ENCODE results near the gene BORCS8. TPM values are rescaled to one million over a fixed set of nuclear protein-coding genes. Genes with fewer than 3 reads are reported as not detected.

Gene BORCS8
- 13.4 and 19.0 TPM in 2 replicates for total RNA-seq

DNA sequence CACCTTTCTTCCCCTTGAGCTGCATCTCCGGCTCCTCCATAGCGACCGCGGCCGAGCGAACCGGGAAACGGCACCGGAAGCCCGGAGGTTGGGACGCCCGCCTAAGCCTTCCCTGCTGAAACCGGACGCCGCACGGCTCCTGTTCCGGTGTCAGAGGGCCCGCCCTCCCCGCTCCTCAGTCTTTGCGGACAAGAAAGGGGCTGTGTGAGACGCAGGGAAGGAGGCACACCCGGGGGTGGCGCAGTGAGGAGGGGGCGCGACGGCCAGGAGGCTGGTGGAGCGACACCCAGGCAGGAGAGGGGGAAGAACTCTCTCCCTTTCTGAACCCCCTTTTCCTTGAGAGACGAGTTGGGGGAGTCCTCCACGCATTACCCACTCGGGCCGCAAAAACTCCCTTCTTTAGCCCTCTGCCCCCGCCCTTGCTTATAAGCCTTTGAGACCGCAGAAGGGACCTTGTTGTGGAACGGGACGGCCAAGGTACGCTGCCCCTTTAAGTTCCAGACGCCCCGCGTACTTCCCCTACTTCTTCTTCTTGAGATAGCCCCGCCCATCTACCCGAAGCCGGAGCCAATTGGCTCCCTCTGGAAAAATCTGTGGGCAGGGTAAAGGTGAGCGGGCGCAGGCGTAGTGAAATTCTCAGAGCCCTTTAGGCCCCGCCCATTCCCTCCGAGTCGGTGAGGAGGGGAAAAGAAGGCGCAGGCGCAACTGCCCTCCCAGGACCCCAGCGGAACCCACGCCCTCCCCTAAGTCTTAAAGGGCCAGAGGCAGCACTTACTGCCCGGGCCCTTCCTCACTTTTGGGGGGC is at the start of gene BORCS8, which contains the start of gene RFXANK:
Gene BORCS8 (minus strand): TSS at position 75 of the 805 bp plus-strand sequence. CDS start 35 bp downstream, at position 40.
Gene RFXANK (plus strand): TSS at position 181 of the 805 bp plus-strand sequence. CDS start 1,689 bp downstream, outside the sequence.
- DNase-seq (ENCODE audit: low read depth) = peak; percentile 99
- TF ChIP-seq, protein P1, sequence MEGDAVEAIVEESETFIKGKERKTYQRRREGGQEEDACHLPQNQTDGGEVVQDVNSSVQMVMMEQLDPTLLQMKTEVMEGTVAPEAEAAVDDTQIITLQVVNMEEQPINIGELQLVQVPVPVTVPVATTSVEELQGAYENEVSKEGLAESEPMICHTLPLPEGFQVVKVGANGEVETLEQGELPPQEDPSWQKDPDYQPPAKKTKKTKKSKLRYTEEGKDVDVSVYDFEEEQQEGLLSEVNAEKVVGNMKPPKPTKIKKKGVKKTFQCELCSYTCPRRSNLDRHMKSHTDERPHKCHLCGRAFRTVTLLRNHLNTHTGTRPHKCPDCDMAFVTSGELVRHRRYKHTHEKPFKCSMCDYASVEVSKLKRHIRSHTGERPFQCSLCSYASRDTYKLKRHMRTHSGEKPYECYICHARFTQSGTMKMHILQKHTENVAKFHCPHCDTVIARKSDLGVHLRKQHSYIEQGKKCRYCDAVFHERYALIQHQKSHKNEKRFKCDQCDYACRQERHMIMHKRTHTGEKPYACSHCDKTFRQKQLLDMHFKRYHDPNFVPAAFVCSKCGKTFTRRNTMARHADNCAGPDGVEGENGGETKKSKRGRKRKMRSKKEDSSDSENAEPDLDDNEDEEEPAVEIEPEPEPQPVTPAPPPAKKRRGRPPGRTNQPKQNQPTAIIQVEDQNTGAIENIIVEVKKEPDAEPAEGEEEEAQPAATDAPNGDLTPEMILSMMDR (IDR thresholded peaks at IDR 0.05; ENCODE audit: insufficient read depth, low read depth, low read length) = no peak
- peak within 1 kb of the TSS; percentile 96 for H3K4me3 ChIP-seq (ENCODE audit: low read depth, low read length)

- TF ChIP-seq, protein P1 (IDR thresholded peaks at IDR 0.05; ENCODE audit: insufficient read depth, low read depth, low read length) = no peak
Observed at GRCh38 chr19:19240476-19240875, 48.5 kb upstream of the BORCS8 start.

GRCh38 chr19:19239675-19240074 is 47.7 kb upstream of the BORCS8 start:
- TF ChIP-seq, protein P1 (IDR thresholded peaks at IDR 0.05; ENCODE audit: insufficient read depth, low read depth, low read length) = no peak
- H3K4me3 ChIP-seq (ENCODE audit: low read depth, low read length) = no peak overlapping the region
- no peak for DNase-seq (ENCODE audit: low read depth)

More at GRCh38 chr19:19240476-19240875, 48.5 kb upstream of the BORCS8 start:
- H3K4me3 ChIP-seq (ENCODE audit: low read depth, low read length) = no peak overlapping the region
- no peak for DNase-seq (ENCODE audit: low read depth)

GRCh38 chr19:19238126-19238894 is 46.4 kb upstream of the BORCS8 start:
- TF ChIP-seq, protein P1 (IDR thresholded peaks at IDR 0.05; ENCODE audit: insufficient read depth, low read depth, low read length) = no peak
- DNase-seq (ENCODE audit: low read depth) = no peak

DNA sequence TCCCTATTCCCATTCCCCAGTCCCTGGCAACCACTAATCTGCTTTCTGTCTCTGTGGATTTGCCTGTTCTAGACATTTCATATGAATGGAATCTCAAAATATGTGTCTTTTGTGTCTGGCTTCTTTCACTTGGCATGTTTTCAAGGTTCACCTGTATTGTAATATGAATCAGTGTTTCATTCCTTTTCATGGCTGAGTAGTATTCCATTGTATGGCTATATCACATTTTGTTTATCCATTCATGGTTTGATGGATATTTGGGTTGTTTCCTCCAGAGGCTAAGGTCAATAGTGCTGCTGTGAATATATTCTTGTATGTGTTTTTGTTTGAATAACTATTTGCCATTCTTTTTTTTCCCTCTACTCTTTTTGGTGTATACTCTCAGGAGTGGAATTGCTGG is 44.2 kb upstream of the BORCS8 start:
- no peak for DNase-seq (ENCODE audit: low read depth)
- H3K4me3 ChIP-seq (ENCODE audit: low read depth, low read length) = no peak overlapping the region
- TF ChIP-seq, protein P1 (IDR thresholded peaks at IDR 0.05; ENCODE audit: insufficient read depth, low read depth, low read length) = no peak

More at GRCh38 chr19:19238126-19238894, 46.4 kb upstream of the BORCS8 start:
- no peak overlapping the region for H3K4me3 ChIP-seq (ENCODE audit: low read depth, low read length)

DNA sequence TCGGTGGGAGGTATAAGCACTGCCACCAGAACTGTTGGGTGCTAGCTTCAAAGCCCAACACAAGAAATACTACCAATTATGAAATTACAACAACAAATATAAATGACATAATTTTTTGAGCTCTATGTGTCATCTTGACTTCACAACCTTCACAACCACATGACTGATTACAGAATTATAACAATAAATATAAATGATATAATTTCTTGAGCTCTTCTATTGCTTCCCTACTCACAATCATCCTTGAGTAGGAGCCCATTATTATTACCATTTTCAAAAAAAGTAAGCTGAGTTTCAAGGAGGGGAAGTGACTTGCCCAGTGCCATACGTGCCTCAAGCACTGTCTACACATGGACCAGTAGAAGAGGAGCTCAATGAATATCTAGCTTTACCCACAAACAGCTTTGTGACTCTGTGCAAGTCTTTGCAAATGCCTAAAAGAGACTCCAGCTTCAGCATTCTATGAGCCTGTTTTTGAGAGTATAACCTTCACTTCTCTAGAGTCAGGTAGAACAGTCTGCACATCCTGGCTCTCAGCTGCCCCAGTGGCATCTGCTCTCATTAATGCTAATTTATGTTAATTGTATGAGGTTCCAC is 42.4 kb upstream of the BORCS8 start:
- TF ChIP-seq, protein P1 (IDR thresholded peaks at IDR 0.05; ENCODE audit: insufficient read depth, low read depth, low read length) = no peak

More for the DNA sequence above, 42.4 kb upstream of the BORCS8 start:
- no peak for DNase-seq (ENCODE audit: low read depth)
- H3K4me3 ChIP-seq (ENCODE audit: low read depth, low read length) = no peak overlapping the region
